GM19240 (cell line): Measurements from ENCODE around the gene ATAD3A.

Source experiments
- DNase-seq: peaks from one replicate; pipeline ENCODE4 v3.0.0; 2011; ENCODE audit warnings: low spot score; ENCODE audit not compliant: insufficient read length

The ATAD3A gene

GRCh38 chr1:1539310-1540089, 27.5 kb downstream of the ATAD3A start:
- DNase-seq: no peak

- DNase-seq: no peak
Measured at GRCh38 chr1:1540090-1540817, 28.3 kb downstream of the ATAD3A start, which contains the start of gene TMEM240. Gene TMEM240, minus strand, starts transcription at chr1:1540624. Its CDS starts 278 bp downstream, at chr1:1540346.

- DNase-seq: no peak
Measured at GRCh38 chr1:1540818-1541628, 29.1 kb downstream of the ATAD3A start.

GRCh38 chr1:1541956-1542765, 30.2 kb downstream of the ATAD3A start:
- no peak for DNase-seq

- no peak for DNase-seq
Measured at GRCh38 chr1:1542766-1543705, 31.1 kb downstream of the ATAD3A start.

GRCh38 chr1:1543706-1544099, 31.7 kb downstream of the ATAD3A start:
- no peak for DNase-seq

- no peak for DNase-seq
Measured at GRCh38 chr1:1544544-1544943, 32.6 kb downstream of the ATAD3A start.

- DNase-seq: no peak
Measured at GRCh38 chr1:1545946-1546737, 34.2 kb downstream of the ATAD3A start.

GRCh38 chr1:1547011-1547410, 35.0 kb downstream of the ATAD3A start:
- DNase-seq: no peak

- no peak for DNase-seq
Measured at GRCh38 chr1:1547476-1547875, 35.5 kb downstream of the ATAD3A start.

GRCh38 chr1:1548591-1548990, 36.6 kb downstream of the ATAD3A start:
- DNase-seq: no peak

- no peak for DNase-seq
Measured at GRCh38 chr1:1550087-1550486, 38.1 kb downstream of the ATAD3A start.

- DNase-seq: no peak
Measured at GRCh38 chr1:1550591-1551432, 38.9 kb downstream of the ATAD3A start.

- DNase-seq: no peak
Measured at GRCh38 chr1:1551524-1552262, 39.7 kb downstream of the ATAD3A start.

GRCh38 chr1:1552263-1552639, 40.3 kb downstream of the ATAD3A start:
- DNase-seq: no peak

- no peak for DNase-seq
Measured at GRCh38 chr1:1553821-1554494, 42.0 kb downstream of the ATAD3A start.

GRCh38 chr1:1554550-1554925, 42.6 kb downstream of the ATAD3A start:
- DNase-seq: no peak
